Stimulated activated CD8-positive, alpha-beta memory T cell treated with anti-CD3 and anti-CD28 coated beads, Interleukin-4, amount 100 ng/mL, for 1 hour (primary cell): ENCODE results near the gene HLA-DMA.

Experiments
- DNase-seq, 2 donors: peaks; one replicate each; pipeline ENCODE4 v3.0.0-alpha.2; 2020; ENCODE audit warnings: low read depth in 2 of 2, low spot score in 1 of 2

The HLA-DMA gene

DNA sequence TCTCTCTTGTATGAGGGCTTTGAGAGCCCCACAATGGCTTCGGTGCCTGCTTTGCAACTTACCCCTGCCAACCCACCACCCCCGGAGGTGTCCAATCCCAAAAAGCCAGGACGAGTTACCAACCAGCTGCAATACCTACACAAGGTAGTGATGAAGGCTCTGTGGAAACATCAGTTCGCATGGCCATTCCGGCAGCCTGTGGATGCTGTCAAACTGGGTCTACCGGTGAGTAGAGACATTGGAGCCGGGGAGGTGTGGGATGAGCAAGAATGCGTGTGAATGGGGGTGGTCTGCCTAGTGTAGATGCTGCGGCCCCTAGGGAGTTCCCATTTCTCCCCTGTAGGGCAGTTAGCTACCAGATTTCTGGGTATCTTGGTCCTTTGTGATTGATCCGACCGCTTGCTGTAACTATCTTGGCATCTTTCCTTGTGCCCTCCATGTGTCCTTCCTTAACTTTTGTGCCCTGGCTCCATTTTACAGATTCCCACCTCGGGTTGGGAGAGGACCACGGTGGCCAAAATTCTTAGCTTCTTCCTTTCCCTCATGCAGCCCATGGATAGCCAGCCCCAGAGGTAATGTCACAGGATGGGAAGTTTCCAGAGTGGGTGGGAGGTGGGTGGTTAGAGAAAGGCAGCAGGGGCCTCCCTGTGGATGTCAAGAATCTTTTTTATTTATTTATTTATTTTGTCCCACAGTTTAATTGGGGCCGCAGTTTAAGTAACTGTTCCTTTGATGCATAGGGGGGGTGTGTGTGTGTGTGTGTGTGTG, 21.8 kb upstream of the HLA-DMA start:
- DNase-seq = no peak

GRCh38 chr6:32974016-32974333, 21.1 kb upstream of the HLA-DMA start:
- no peak for DNase-seq

DNA sequence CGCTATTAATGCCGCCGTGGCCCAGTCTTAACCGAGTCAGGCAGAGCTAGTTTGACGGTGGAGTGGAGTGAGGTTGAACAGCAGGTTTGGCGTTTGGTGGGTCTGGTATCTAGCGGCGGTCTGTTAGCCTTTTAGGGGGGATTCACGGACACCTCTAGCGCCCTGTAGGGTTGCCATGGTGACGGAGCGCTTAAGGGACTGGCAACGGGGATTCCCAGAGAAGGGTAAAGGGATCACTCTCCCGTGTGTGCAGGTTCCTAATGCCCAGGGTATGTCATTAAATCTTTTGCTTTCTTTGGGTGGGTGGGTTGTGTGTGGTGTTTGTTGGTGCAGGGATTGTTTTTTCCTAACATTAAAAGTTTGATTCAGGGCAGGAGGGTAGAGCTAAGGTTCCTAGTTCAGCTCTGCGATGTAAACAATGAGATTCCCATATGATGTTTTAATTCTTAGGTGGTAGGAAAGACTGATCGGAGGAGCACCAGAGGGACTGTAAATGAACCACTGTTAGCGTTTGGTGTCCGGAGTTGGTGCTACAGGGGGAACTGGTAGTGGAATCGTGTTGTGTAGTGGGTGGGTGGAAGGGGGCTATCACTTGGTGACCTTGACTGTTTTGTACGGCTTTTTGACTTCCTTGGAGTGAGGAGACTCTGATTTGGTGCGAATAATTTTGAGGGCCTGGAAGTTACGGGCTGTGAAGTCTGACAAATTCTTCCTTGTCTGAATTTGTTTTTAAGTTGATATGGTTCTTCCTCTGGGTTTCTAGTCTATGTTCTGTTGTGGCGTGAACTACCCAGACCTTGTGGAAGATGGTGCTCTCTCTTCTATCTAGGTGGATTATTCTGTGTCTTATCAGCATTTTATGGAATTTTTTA, 20.5 kb upstream of the HLA-DMA start:
- DNase-seq = no peak

GRCh38 chr6:32972353-32973143, 19.7 kb upstream of the HLA-DMA start:
- DNase-seq = no peak

DNA sequence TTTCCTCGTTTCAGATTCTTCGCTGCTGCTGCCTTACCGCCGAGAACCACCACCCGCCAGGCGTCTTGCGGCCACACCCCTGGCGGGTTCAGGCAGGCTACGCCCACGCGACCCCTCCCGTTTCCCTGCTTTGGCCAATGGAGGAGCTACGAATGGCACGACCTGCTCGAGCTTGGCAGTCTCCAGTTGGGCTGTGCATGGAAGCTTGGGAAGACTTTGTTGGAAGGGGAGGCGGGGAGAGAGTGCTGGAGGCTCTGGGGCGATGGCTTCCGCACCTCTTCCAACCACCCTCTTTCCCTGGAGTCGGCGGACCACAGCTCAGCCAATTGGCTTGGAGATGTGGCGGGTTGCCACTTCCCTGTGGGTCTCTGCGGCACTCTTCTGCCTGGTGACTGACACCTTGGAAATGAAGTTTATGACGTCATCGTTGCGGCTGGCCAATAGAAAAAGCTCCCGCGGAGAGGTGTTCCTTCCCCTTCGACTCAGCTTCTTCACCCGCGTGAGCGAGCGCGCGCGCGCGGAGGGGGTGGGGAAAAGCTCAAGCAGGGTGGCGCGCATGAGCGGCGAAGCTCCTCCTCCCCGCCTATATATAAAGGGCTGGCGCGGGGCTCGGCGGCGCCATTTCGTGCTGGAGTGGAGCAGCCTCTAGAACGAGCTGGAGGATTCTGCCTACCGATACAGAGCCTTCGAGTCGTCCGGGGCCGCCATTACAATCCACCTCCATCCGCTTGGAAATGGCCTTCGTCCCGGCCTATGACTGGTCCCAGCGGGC, 18.9 kb upstream of the HLA-DMA start:
- peak; percentile 99 to 100 for DNase-seq

DNA sequence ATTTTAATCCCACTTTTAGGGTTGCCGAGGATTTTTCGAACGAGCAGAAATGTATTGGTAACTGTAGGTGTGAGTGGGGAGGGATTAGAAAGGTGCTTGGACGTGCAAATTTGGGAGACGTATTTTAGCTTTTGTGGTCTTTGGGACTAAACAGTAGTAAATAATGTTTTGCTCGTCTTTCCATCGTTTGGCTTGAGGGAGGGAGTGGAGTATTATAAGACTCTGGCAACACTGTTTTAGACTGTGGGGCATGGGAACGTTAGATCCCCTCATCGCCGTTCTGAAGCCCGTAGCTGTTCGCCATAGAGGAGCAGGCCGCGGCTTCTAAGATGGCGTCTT, 18.3 kb upstream of the HLA-DMA start:
- DNase-seq = no peak

- peak; percentile 49 to 57 for DNase-seq
Measured at GRCh38 chr6:32970413-32971241, 17.7 kb upstream of the HLA-DMA start.

DNA sequence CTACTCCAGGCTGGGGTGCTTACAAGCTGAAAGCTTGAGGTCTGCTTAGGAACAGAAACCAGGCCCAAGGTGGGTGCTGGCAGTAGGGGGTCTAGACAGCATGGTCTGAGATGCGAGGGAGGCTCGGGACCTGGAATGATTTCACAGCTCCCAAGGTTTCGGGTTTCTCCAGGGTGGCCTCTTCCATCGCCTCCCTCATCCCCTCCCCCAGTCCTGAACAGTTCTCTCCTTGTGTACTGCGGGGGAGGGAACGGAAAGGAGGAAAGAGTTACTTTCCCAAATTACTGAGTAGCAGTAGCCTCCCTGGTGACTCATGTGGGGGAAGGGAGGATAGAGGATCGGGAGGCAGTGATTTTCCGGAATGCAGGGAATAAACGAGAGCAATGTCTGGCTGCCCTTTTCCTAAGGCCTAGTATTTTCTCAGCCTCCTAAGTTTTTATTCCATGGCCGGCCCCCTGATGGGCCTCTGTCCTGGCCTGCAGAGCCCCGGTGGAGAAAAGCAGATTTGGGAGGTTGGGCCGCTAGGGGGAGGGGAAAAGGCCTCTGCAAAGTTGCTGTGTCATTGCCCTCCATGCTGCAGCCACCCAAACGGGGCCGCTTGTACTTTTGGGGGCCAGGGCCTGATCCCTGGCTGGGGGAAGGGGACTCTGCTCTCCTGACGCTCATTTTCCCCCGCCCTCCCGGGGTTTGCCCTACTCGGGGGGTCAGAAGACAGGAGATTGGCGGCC, 17.0 kb upstream of the HLA-DMA start:
- peak in 1 of 2 donors; percentile 41 for DNase-seq

GRCh38 chr6:32968867-32969684, 16.2 kb upstream of the HLA-DMA start:
- DNase-seq = no peak

GRCh38 chr6:32968093-32968866, 15.4 kb upstream of the HLA-DMA start, which contains the start of gene BRD2:
Gene BRD2 (plus strand): TSS chr6:32968594. CDS start chr6:32972899, 4,305 bp downstream.
- DNase-seq = peak; percentile 88 to 93

DNA sequence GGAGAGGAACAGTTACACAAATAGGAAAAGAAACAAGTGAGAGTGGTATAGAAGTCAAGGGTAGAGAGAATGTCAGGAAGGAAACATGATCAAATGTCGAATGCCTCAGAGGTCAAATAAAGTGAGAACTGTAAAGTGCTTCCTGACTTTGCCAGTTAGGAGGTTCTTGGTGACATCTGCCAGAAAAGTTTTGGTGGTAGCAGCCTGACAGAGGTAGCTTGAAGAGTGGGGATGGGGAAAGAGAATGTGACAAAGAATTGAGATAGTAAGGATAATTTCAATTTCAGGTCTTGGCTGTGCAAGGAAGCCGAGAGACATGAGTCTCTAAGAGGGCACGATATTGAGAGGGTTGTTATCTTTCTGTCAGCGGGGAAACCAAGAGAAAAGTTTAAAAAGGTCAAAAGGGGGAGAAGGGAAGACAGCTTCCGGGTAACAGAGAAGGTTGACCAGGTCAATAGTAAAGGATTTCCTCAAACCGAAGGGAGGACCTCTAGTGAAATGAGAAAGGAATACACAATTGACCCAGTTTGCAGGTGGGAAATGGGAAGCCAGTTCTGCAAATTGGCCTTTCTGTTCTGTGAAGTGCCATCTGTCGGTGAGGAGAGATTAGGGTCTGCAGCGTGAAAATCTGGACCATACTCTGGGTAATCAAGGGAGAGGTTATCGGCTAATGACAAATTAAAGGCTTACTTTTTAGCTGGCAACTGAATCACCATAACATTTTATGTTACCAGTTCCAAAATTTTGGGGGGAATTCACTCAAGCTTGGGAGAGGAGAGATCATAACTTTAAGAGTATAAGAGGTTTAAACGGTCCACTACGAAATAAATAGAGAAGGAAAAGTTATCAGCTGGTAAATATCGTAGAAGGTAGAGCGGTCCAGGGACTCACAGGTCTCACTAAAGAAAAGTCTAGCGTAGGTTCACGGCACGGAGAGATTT, 14.5 kb upstream of the HLA-DMA start:
- no peak for DNase-seq

DNA sequence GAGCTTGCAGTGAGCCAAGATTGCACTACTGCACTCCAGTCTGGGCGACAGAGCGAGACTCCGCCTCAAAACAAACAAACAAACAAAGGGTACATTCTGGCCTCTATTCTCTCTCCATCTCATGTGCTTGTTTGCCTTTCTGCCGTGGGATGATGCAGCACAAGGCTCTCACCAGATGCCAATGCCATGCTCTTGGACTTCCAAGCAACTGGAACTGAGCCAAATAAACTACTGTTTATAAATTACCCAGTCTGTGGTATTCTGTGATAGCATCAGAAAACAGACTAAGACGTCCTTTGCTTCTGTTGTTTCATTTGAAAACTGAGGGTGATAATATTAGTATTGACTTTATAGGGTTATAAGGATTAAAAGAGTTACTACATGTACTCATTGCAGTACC, 11.9 kb upstream of the HLA-DMA start:
- DNase-seq = no peak

DNA sequence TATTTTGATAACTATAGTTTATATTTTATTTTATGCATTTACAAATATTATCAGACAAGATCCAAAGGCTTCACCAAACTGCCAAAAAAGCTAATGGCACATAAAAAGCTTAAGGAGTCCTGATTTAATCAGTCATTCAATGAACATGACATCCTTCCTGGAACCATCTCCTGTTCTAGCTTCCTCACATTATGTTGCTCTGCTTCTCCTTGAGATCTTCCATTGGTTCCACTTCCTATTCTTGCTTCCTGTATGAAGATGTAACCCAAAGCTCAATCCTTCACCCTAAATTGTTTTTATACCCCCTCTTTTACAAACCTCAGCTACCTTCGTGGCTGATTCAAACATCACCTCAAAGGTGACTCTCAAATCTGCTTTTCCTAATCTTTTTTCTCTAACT, 11.0 kb upstream of the HLA-DMA start:
- DNase-seq = no peak

GRCh38 chr6:32962213-32962826, 9.4 kb upstream of the HLA-DMA start:
- no peak for DNase-seq

GRCh38 chr6:32960563-32960962, 7.7 kb upstream of the HLA-DMA start:
- DNase-seq = no peak

- no peak for DNase-seq
Measured at GRCh38 chr6:32956176-32956575, 3.3 kb upstream of the HLA-DMA start.
